NCI-H2107 treated with DMSO at 0.1 percent for 48 hours (cell line): ENCODE measurements around the gene PLA2G7.
"Not testable (repeated sequence)": the region's sequence is repeated elsewhere in the genome, so short reads cannot be mapped to it uniquely, and the experiment has no call there.

Experiments used
- DNase-seq: peaks from one replicate; lab custom pipeline; 2025; ENCODE audit not compliant: unreplicated experiment; lab: John Stamatoyannopoulos, UW

PLA2G7 gene

DNA sequence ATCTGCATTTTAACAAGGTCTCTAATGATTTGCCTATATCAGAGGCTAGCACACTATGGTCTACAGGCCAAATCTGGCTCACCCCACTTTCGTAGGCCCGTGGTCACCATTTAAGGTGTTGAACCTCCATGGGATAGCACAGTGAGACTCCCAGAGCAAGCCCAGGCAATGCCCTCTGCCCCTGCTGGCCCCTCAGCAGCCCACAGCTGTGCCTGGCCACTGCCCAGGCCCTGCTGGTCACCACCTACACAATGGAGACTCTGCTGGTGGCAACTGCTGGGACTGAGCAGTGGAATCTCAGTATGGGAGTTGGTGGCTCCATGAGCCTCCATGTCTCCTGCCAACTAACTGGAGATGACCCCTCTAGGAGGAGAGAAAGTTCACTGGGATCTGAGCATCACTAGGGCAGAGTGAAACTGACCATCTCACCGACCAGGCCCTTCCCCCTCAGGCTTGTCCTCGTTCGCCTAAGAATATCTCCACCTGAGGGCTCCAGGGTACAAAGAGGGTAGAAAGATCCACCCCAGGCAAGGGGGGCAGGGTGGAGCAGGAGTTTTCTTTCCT, 13.8 kb upstream of the PLA2G7 start:
- DNase-seq: no peak

DNA sequence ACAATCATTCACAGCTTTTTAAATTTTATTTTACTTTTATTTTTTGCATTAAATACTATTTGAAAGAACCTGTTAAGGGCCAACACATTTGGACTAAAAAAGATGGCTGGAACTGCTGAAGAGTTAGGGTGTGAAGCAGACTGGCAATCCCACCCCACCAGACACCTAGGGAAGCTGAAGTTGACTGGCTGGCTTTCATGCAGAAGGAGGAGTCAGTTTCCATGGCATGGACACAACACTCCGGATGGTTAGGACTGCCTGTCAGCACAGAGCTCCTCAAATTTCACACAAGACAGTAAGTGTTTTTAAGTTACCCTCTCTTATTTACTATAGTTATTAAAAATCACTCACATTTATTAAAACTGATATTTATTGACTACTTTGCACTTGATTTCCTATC, 11.5 kb upstream of the PLA2G7 start, which contains the start of gene ANKRD66:
TSS of gene ANKRD66 (plus strand) at position 238 of the 400 bp plus-strand sequence. CDS start 5,016 bp downstream, outside the sequence.
- no peak for DNase-seq

DNA sequence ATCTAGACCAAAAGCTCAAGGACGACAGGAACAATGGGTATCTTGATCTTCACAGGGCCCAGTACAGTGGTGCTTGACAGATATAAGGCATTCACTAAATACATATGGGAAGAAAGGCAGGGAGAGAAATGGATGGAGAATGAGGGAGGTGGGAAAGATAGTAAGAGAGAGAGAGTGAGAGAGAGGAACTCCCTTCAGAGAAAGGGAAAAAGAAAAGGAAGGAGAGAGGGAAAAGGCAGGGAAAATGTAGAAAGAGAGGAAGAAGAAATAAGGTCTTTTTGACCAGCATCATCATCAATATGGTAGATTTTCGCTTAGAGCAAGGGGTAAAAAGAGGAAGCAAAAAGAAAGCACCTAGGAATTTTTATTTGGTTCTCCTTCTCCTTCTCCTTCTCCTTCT, 10.8 kb upstream of the PLA2G7 start:
- no peak for DNase-seq

DNA sequence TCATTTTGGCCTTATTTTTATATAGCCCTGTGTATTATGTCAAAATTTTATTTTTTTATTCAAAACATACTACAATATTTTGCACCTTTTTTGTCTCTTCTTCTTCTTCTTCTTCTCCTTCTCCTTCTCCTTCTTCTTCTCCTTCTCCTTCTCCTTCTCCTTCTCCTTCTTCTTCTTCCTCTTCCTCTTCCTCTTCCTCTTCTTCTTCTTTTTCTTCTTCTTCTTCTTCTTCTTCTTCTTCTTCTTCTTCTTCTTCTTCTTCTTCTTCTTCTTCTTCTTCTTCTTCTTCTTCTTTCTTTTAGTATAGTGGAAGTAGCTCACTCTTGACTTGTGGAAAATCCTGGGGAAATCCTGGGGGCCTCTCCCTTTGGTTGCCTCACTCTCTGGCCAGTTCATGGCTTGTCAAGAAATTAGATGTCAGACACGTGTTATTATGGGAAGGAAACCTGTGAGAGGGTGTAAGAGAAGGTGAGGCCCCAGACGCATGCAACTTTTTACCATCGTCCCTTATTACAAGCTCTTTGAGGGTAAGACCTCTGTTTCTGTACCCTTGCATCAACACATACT, 9.1 kb upstream of the PLA2G7 start:
- not testable (repeated sequence) for DNase-seq

DNA sequence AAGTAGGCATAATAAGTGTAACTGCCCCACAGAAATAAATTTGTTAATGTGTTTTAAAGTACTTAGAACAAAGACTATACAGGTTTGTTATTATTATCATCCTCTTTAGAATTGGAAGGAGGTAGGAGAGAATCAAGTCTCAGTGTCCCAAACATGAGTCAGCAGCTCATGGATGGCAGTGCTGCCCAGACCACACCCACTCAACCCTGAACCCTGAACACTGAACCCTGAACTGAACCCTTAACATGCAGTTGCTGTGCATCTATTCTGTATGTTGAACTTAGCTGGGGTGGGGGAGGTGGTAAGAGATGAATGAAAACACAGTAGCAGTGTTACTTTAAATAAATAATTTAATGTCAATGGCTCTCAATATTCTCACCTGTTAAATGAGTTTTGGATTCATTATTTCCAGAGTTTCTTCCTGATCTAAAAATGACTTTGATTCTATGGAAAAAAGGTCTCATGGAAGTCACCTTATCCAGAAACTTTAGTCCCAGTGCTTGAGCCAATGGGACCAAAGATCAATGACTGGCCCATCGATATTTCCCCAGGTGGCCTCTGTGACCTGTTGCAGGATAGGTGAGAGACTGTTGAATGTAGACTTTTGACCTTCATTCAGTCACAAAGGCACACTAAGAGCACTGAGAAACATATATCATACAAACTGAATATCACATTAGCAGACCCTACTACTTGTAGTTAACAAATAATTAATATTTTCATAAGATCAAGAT, 8.4 kb upstream of the PLA2G7 start:
- DNase-seq: no peak

DNA sequence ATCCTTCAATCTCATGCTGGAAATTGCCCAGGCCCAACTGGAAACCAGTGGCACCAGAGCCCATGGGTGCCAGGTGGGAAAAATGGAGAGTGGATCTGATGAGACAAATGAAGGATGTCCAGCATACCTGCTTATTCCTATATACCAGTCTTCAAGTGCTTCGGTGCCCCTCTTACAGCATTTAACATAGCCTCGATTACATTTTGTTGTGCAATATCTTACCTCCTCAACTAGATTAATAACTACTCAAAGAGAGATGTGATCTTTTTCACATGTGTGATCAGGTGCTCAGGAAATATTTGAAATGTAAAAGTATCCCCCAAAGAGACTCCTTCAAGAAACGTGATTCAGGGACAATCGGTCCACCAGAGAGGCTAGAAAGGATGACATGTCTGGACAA, 6.7 kb upstream of the PLA2G7 start:
- DNase-seq: no peak

DNA sequence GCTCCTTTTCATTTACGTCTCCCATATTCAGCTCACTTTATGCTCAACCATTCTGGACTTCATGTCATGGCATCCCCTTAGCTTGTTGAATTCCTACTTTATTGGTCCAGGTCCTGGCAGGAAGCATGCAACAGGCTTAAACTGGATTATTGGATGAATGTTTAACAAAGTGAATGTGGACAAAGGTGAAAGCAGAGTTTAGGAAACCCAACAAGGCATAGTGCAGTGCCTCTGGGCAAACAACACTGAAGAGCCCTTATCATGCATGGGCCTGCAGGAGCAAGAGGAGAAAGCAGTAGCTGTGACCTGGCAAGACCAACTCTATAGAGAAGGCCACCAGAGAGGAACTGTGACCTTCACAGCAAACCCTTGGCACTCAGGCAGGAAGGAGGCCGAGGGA, 6.3 kb upstream of the PLA2G7 start:
- no peak for DNase-seq

DNA sequence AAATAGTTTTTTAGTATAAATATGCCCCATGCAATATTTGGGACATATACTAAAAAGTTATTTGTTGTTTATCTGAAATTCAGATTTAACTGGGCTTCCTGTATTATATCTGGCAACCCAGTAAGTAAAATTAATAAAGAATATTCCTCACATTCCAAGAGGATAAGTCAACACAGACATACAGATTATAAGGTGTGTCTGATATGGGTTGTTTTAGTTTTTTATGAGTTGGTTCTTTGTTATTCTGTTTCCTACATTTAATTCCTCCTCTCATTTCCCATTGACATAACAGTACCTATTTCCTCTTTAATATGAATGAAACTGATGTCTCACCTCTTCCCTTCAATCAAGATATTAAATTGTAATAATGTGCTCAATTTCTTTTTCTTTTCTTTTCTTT, 1.7 kb upstream of the PLA2G7 start:
- DNase-seq: no peak

DNA sequence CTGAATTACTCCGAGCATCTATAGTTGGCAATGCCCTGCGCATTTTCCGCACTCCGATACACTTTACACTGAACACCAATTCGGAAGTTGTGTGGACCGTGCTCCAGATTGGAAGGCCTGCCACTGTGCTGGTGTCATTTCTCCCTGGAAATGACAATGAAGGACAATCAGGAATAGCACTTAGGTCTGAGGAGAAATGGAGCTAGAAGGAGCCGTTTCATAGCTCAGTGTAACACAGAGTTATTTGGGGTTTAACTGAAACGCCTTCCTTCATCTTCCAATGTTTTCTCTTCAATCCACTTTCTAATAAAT, 501 bp upstream of the PLA2G7 start:
- no peak for DNase-seq

DNA sequence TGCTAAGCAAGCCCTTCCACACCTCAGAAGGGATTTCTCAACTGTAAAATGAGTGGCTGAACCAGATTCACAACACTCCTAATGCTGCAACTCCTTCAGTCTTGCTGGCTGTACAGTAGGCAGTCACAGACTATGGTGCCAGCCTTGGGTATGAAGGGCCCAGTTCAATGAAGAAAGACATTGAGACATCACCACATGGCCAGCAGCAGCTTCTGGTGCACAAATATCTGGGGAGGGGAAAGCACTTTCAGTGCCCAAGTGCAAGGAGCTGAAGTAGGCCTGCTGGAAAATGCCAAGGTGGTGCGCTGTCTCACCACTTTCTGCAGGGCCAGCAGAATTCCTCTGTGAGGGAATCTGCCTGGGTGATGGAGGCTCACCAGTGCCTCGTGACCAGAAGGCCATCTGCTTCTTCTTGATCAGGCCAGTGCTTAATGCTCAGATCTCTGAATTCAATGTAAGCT, 1.8 kb downstream of the PLA2G7 start:
- no peak for DNase-seq

DNA sequence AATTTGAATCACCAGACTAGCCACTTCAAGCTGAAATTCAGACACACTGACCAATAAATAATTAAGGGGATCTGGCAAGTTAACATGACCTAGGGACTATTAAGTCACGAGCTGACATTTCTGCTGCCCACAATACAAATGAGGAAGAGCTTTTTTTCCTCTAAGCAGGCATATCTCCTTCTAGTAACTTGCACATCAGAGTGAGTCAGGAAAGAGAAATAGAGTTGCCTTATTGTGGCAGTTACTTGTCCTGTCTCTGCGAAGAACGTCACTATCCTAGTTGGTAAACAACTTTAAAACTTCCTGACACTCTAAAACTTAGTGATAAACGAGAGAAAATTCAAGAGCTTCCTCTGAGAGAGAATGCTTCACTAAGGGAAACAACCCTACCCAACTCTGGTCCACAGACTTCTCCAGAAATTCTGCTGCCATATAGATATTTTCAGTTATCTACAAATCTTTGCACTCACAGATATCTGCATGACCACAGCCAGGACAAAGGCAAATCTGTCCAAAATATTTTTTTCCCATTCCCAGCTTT, 4.2 kb downstream of the PLA2G7 start:
- no peak for DNase-seq

DNA sequence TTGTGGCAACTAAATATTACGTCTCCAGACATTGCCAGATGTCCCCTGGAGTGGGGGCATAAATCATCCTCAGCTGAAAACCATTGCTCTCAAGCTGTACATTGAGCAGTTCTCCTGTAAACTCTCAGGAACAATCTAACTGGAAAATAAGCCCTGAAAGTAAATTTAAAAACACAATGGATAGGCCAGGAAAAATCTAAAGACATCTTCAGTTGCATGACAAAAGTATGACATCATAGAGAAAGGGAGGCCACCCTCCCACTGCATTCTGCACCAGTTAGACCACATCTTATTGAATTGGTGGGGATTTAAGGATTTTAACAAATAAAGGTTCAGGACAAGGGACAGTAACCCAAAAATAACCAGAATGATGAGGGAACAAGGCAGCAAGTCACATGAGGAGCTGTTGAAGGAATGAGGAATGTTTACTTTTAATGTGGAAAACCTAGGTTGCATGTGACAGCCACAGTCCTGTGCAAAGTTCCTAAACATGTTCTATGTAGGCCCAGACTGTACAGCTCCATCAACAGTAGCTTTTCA, 5.3 kb downstream of the PLA2G7 start:
- DNase-seq: no peak

DNA sequence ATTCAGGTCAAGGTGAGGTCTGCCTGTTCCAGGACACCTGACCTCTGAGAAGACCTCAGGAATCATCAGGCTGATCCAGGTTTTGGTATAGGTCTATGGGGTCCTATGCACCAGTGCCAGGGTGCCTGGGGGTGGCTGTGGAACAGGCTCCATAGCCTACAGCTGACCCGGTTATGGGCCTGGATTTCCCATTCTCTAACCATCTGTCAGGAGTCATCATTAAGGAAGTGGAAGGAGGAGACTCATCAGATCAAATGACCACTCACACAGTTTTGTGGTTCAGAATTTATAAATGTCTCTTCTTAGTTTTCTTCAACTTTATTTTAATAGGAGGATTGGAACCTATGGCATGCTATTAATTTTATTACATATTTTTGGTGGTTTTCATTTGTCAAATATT, 14.8 kb downstream of the PLA2G7 start:
- no peak for DNase-seq

DNA sequence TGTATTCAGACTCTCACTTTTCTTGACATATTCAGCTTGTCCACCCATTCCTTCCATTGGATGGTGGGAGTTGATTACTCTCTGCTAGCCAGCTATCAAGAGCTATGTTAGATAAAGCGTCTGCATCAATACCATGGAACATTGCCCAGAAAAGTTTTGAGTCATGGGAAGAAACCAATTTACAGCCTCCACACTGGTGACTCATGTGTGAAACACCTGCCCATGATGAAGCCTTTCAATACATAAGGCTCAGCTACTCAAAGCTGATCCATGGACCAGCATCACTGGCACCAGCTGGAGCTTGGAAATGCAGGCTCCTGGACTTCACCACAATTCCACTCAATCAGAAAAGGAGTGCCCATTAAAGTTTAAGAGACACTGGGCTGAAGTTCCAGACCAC, 16.1 kb downstream of the PLA2G7 start:
- DNase-seq: no peak

DNA sequence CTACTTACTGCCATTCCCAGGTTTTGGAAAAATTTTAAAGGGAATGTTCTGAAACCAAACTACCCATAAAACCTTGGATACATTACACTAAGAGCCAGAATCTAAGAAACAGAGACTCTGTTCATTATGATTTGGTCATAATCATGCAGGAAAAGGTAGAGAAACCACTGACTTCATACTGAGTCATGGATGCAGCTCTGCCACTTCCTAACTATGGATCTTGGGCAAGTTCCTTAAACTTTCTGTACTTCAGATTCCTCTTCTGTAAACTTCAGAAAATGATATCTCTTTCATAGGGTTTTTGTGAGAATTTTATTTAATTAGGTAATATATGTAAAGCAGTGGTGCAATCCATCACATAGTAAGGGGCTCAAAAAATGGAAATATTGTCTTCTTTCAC, 20.0 kb downstream of the PLA2G7 start:
- no peak for DNase-seq

DNA sequence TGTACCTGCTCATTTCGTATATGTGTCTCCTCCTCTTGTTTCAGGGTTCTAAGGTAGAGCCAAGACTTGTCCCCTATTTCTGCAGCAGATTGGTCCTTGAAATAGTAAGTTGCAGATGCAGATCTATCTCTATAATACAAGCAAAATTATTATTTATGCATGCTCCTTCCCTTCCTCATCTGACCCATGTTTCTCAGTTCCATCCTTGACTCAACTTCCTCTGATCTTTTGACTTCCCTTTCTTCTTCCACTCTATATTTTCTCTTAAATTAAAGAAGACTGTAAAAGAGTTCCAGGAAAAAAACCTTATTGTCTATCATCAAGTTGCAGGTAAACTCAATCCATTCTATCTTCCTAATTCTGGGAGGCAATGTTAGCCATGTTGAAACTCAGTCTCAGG, 23.7 kb downstream of the PLA2G7 start:
- no peak for DNase-seq

DNA sequence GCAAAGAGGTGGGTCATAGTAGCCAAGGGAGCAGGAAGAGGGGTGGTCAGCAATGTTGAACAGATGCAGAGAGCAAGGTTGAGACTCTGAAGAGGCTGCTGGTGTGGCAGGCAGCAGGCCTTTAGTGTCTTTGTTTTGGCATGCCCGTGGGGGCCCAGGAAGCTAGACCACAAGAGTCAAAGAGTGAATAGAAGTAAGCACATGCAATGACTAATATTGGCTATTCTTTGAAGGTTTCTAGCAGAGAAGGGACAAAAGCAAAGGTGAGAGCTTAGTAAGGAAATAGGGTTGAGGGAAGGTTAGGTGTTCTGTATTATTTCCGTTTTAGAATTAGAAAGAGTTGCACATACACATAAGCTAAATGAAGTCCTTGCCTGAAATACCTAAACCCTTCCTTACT, 28.7 kb downstream of the PLA2G7 start:
- no peak for DNase-seq

DNA sequence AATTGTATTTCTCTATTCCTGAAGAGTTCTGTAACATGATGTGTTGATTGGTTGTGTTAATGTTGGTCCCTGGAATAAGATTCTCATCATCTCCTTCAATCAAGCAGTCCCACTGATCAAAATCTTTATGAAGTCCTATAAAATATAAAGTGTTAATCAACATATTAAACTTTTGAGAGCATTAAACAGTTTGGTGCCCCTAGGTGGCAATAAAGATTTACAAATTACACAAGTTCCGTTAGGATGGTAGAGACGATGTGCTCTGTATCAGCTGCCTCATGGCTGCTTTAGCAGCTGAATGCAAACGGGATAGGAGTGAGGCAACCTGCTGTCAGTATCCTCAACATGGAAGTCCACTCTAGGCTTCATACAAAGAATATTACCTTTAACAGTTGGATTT, 30.6 kb downstream of the PLA2G7 start:
- DNase-seq: no peak

DNA sequence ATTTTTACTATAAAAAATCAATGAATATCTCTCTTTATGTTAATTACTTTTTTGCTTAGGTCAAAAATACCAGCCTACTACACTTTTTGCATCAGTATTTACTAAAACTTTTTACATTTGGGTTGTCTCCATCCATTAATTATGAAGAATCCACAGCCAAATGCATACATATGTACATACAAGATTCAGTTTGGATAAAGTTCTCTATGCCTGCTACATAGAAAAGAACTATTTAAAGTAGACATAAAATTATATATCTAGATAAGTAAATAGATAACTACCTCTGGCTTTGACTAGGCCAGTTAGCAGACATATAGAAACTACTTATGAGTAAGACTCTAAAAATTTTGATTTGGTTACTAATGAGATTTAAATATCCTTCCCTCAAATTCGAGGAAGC, 35.2 kb downstream of the PLA2G7 start:
- DNase-seq: no peak

DNA sequence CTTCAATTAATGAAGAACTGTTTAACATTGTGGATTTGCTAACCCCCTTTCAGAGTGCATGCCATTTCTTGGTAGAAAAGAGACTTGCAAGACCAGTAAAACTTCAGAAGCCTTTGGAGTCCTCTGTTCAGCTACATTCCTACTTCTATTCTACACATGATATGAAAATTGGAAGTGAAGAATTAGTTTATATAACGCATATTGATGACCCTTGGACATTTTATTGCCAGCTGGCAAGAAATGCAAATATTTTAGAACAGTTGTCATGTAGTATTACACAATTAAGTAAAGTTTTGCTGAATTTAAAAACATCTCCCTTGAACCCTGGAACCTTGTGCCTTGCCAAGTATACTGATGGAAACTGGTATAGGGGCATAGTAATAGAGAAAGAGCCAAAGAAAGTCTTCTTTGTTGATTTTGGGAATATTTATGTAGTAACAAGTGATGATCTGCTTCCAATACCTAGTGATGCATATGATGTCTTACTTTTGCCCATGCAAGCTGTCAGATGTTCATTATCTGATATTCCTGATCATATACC, 44.2 kb downstream of the PLA2G7 start:
- DNase-seq: no peak

DNA sequence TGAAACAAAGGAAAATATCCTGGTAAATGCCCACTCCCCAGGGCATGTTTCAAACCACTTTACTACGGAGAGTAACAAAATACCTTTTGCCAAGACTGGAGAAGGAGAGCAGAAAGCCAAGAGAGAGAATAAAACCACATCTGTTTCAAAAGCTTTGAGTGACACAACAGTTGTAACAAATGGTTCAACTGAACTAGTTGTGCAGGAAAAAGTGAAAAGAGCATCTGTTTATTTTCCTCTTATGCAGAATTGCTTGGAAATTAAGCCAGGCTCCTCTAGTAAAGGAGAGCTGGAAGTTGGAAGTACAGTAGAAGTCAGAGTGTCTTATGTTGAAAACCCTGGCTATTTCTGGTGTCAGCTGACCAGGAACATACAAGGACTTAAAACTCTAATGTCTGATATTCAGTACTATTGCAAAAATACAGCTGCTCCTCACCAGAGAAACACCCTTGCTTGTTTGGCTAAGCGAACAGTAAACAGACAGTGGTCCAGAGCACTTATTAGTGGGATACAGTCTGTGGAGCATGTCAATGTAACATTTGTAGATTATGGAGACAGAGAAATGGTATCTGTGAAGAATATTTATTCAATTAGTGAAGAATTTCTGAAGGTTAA, 44.9 kb downstream of the PLA2G7 start:
- no peak for DNase-seq
